ENCODE results near the gene OPA3. TPM values are rescaled to one million over a fixed set of nuclear protein-coding genes. Genes with fewer than 3 reads are reported as not detected.
"Not testable (repeated sequence)": the region's sequence is repeated elsewhere in the genome, so short reads cannot be mapped to it uniquely, and the experiment has no call there.

The OPA3 gene
- total and polyA plus RNA-seq, 4 donors = 2.0 to 8.8 (median 5.7) TPM

- DNase-seq = no peak
- H3K27ac ChIP-seq (ENCODE audit: low read depth in 1 of 2, low read length in 2 of 2) = no peak overlapping the region
- H3K4me1 ChIP-seq (ENCODE audit: control insufficient read depth in 1 of 2, insufficient read depth in 2 of 2, low read length in 2 of 2) = no peaks in the 10 kb centered on the region
- peaks cover 3 to 7% of the 10 kb centered on the region in 2 donors for H3K36me3 ChIP-seq (ENCODE audit: control insufficient read depth in 1 of 2, insufficient read depth in 2 of 2, low read length in 1 of 2)
- H3K27me3 ChIP-seq (ENCODE audit: control insufficient read depth in 1 of 2, insufficient read depth in 2 of 2, low read length in 1 of 2) = no peaks in the 10 kb centered on the region
- no peak overlapping the region for H3K4me3 ChIP-seq (ENCODE audit: low read length in 2 of 2)
- intact Hi-C loops (cut with DNase I) = no loop called here
- ATAC-seq (ENCODE audit: low FRiP score) = no peak
- WGBS, 2 donors = 79 to 81% methylated on average over 10 of the region's 10 CpGs
- H3K9me3 ChIP-seq (ENCODE audit: control insufficient read depth, low read length) = no peaks in the 10 kb centered on the region
These were observed 32.1 kb upstream of the OPA3 start for GRCh38 chr19:45616704-45617017.

GRCh38 chr19:45615795-45616703 lies 31.4 kb upstream of the OPA3 start:
- no peak overlapping the region for H3K4me3 ChIP-seq (ENCODE audit: low read length in 2 of 2)
- H3K27me3 ChIP-seq (ENCODE audit: control insufficient read depth in 1 of 2, insufficient read depth in 2 of 2, low read length in 1 of 2) = no peaks in the 10 kb centered on the region
- no peaks in the 10 kb centered on the region for H3K4me1 ChIP-seq (ENCODE audit: control insufficient read depth in 1 of 2, insufficient read depth in 2 of 2, low read length in 2 of 2)
- no peaks in the 10 kb centered on the region for H3K9me3 ChIP-seq (ENCODE audit: control insufficient read depth, low read length)
- ATAC-seq (ENCODE audit: low FRiP score) (peak; percentile 85), DNase-seq (peak; percentile 75 to 94)
- 39 to 50% methylated on average over 30 to 37 of the region's 37 CpGs for WGBS, 2 donors
- intact Hi-C loops (cut with DNase I) = no loop called here
- peaks cover 0 to 4% of the 10 kb centered on the region in 2 donors for H3K36me3 ChIP-seq (ENCODE audit: control insufficient read depth in 1 of 2, insufficient read depth in 2 of 2, low read length in 1 of 2)
- no peak overlapping the region for H3K27ac ChIP-seq (ENCODE audit: low read depth in 1 of 2, low read length in 2 of 2)

GRCh38 chr19:45615056-45615455 lies 30.5 kb upstream of the OPA3 start:
- H3K27ac ChIP-seq (ENCODE audit: low read depth in 1 of 2, low read length in 2 of 2); H3K4me3 ChIP-seq (ENCODE audit: low read length in 2 of 2); DNase-seq; H3K27me3 ChIP-seq (ENCODE audit: control insufficient read depth in 1 of 2, insufficient read depth in 2 of 2, low read length in 1 of 2); H3K9me3 ChIP-seq (ENCODE audit: control insufficient read depth, low read length); ATAC-seq (ENCODE audit: low FRiP score); H3K4me1 ChIP-seq (ENCODE audit: control insufficient read depth in 1 of 2, insufficient read depth in 2 of 2, low read length in 2 of 2); intact Hi-C loops (cut with DNase I); H3K36me3 ChIP-seq (ENCODE audit: control insufficient read depth in 1 of 2, insufficient read depth in 2 of 2, low read length in 1 of 2): not testable (repeated sequence)
- 93 to 95% methylated on average over 9 of the region's 9 CpGs for WGBS, 2 donors

- no peak for ATAC-seq (ENCODE audit: low FRiP score)
- intact Hi-C loops (cut with DNase I) = no loop called here
- no peak for DNase-seq
- H3K27ac ChIP-seq (ENCODE audit: low read depth in 1 of 2, low read length in 2 of 2) = no peak overlapping the region
- no peaks in the 10 kb centered on the region for H3K36me3 ChIP-seq (ENCODE audit: control insufficient read depth in 1 of 2, insufficient read depth in 2 of 2, low read length in 1 of 2)
- H3K9me3 ChIP-seq (ENCODE audit: control insufficient read depth, low read length) = no peaks in the 10 kb centered on the region
- WGBS, 2 donors = 67% methylated on average over 10 of the region's 10 CpGs
- H3K4me1 ChIP-seq (ENCODE audit: control insufficient read depth in 1 of 2, insufficient read depth in 2 of 2, low read length in 2 of 2) = no peaks in the 10 kb centered on the region
- no peak overlapping the region for H3K4me3 ChIP-seq (ENCODE audit: low read length in 2 of 2)
- H3K27me3 ChIP-seq (ENCODE audit: control insufficient read depth in 1 of 2, insufficient read depth in 2 of 2, low read length in 1 of 2) = no peaks in the 10 kb centered on the region
These were observed 29.5 kb upstream of the OPA3 start for GRCh38 chr19:45613926-45614725.

- ATAC-seq (ENCODE audit: low FRiP score) (no peak), DNase-seq (no peak)
- H3K4me3 ChIP-seq (ENCODE audit: low read length in 2 of 2) = no peak overlapping the region
- H3K9me3 ChIP-seq (ENCODE audit: control insufficient read depth, low read length) = no peaks in the 10 kb centered on the region
- no peaks in the 10 kb centered on the region for H3K27me3 ChIP-seq (ENCODE audit: control insufficient read depth in 1 of 2, insufficient read depth in 2 of 2, low read length in 1 of 2)
- no peak overlapping the region for H3K27ac ChIP-seq (ENCODE audit: low read depth in 1 of 2, low read length in 2 of 2)
- no peaks in the 10 kb centered on the region for H3K4me1 ChIP-seq (ENCODE audit: control insufficient read depth in 1 of 2, insufficient read depth in 2 of 2, low read length in 2 of 2)
- intact Hi-C loops (cut with DNase I) = loop anchor here in 1 of 2 donors (2.0 kb wide), 1 partner anchor 32 kb away; no protein-coding TSS in a partner anchor
- WGBS, 2 donors = 93 to 95% methylated on average over 6 of the region's 6 CpGs
- H3K36me3 ChIP-seq (ENCODE audit: control insufficient read depth in 1 of 2, insufficient read depth in 2 of 2, low read length in 1 of 2) = no peaks in the 10 kb centered on the region
These were observed 24.3 kb upstream of the OPA3 start for GRCh38 chr19:45608948-45609347.

- H3K27ac ChIP-seq (ENCODE audit: low read depth in 1 of 2, low read length in 2 of 2) = no peak overlapping the region
- 11% methylated on average over 27 to 28 of the region's 28 CpGs for WGBS, 2 donors
- no peaks in the 10 kb centered on the region for H3K36me3 ChIP-seq (ENCODE audit: control insufficient read depth in 1 of 2, insufficient read depth in 2 of 2, low read length in 1 of 2)
- intact Hi-C loops (cut with DNase I) = loop anchor here (1.0 to 2.0 kb wide), 2 partner anchors 33 to 36 kb away; no protein-coding TSS in a partner anchor
- no peaks in the 10 kb centered on the region for H3K27me3 ChIP-seq (ENCODE audit: control insufficient read depth in 1 of 2, insufficient read depth in 2 of 2, low read length in 1 of 2)
- H3K9me3 ChIP-seq (ENCODE audit: control insufficient read depth, low read length) = no peaks in the 10 kb centered on the region
- no peak overlapping the region for H3K4me3 ChIP-seq (ENCODE audit: low read length in 2 of 2)
- peak; percentile 91 for ATAC-seq (ENCODE audit: low FRiP score)
- peak; percentile 82 to 91 for DNase-seq
- no peaks in the 10 kb centered on the region for H3K4me1 ChIP-seq (ENCODE audit: control insufficient read depth in 1 of 2, insufficient read depth in 2 of 2, low read length in 2 of 2)
These were observed 22.7 kb upstream of the OPA3 start for GRCh38 chr19:45607071-45608029.

- WGBS, 2 donors = 1 to 3% methylated on average over 26 to 52 of the region's 52 CpGs
- H3K4me3 ChIP-seq (ENCODE audit: low read length in 2 of 2) = no peak within 1 kb of the TSS
- H3K36me3 ChIP-seq (ENCODE audit: control insufficient read depth in 1 of 2, insufficient read depth in 2 of 2, low read length in 1 of 2) = no peaks in the 10 kb centered on the region
- no peak within 1 kb of the TSS for H3K27ac ChIP-seq (ENCODE audit: low read depth in 1 of 2, low read length in 2 of 2)
- no peaks in the 10 kb centered on the region for H3K4me1 ChIP-seq (ENCODE audit: control insufficient read depth in 1 of 2, insufficient read depth in 2 of 2, low read length in 2 of 2)
- DNase-seq = no peak
- no peaks in the 10 kb centered on the region for H3K27me3 ChIP-seq (ENCODE audit: control insufficient read depth in 1 of 2, insufficient read depth in 2 of 2, low read length in 1 of 2)
- intact Hi-C loops (cut with DNase I) = no loop called here
- peak; percentile 49 for ATAC-seq (ENCODE audit: low FRiP score)
- no peaks in the 10 kb centered on the region for H3K9me3 ChIP-seq (ENCODE audit: control insufficient read depth, low read length)
These were observed 17.1 kb upstream of the OPA3 start, which contains the start of gene GPR4 for GRCh38 chr19:45601524-45602374. GPR4 (minus strand) TSS chr19:45602212; CDS start chr19:45591866, 10,346 bp downstream.
